H1 (cell line): ENCODE measurements around the gene PPFIBP2.

Experiments
- ATF3 ChIP-seq: IDR thresholded peaks from 2 replicates; pipeline ENCODE4 v1.6.1; 2011; ENCODE audit warnings: low read depth, mild to moderate bottlenecking, low read length; ENCODE audit not compliant: insufficient read depth
- CHD1 ChIP-seq: IDR thresholded peaks from 2 replicates; pipeline ENCODE4 v1.6.1; 2012; ENCODE audit warnings: low read depth, low read length, improper control_type of control experiment
- CTCF ChIP-seq, 3 experiments: IDR thresholded peaks; 1 replicate in 2 of 3; 2 replicates in 1 of 3; pipeline versions ENCODE4 v1.5.1 to v1.6.1; 2011; ENCODE audit warnings: low read length in 3 of 3, mild to moderate bottlenecking in 3 of 3, inconsistent platforms in 2 of 3, low read depth in 1 of 3, moderate library complexity in 1 of 3; ENCODE audit not compliant: insufficient read depth in 1 of 3; ENCODE audit errors: control extremely low read depth in 1 of 3
- PHF8 ChIP-seq: fragments of 200-600 bp; sonication (generic); conservative IDR thresholded peaks from 2 replicates; pipeline ENCODE4 v1.7.1; 2012; ENCODE audit warnings: low read depth, mild to moderate bottlenecking, inconsistent platforms, low read length, moderate library complexity
- POLR2A ChIP-seq, 2 experiments: IDR thresholded peaks; 1 replicate in 1 of 2; 2 replicates in 1 of 2; pipeline ENCODE4 v1.6.1; 2011; ENCODE audit warnings: low read depth in 2 of 2, low read length in 2 of 2, mild to moderate bottlenecking in 2 of 2; ENCODE audit errors: control extremely low read depth in 1 of 2

GRCh38 chr11:7564803-7565202 is 51.0 kb downstream of the PPFIBP2 start:
- TF ChIP-seq PHF8 (no peak), ATF3 (no peak), POLR2A (IDR thresholded peaks at IDR 0.05; ENCODE audit: control extremely low read depth in 1 of 2, low read depth in 2 of 2, low read length in 2 of 2) (no peak), CTCF (IDR thresholded peaks at IDR 0.05; ENCODE audit: control extremely low read depth in 1 of 3, insufficient read depth in 1 of 3, low read depth in 1 of 3, low read length in 3 of 3) (no peak), CHD1 (no peak)
